ENCODE data around the gene ZNF618.

ZNF618 gene

DNA sequence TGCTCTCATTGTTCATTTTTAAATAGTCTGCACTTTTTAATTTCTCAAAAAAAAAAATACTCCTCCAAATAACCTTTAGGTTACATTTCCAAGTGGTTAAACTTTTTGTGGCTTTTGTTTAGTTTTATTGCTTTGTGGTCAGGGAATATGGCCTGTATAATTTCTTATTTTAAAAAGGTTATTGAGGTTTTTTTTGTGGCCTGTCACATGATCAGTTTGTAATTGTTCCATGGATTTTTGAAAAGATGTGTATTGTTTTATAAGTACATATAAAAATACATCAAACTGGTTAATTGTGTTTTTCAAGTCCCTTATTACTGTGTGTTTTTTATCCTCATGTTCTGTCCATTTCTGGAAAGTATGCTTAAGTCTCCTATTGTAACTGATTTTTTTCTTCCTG, 64.0 kb downstream of the ZNF618 start:
- no peak for FAIRE-seq

DNA sequence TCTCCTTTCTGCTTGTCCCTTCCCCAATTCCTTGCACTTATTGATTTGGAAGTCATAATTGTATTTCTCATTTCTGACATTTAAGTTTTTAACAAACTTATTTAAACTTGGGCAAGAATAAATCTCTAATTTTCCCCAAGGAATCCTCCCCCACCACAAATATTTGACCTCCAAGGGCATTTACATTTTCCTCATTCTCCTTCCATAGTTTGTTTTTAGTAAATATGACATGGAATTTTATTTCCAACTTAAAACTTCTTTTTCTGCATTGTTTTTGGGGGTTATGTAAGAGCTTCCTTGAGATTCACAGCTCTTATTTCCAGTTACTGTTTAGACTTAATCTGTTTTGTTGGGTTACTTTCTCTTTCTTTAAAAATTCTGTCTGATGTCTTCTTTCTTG, 64.9 kb downstream of the ZNF618 start:
- FAIRE-seq, result no peak

DNA sequence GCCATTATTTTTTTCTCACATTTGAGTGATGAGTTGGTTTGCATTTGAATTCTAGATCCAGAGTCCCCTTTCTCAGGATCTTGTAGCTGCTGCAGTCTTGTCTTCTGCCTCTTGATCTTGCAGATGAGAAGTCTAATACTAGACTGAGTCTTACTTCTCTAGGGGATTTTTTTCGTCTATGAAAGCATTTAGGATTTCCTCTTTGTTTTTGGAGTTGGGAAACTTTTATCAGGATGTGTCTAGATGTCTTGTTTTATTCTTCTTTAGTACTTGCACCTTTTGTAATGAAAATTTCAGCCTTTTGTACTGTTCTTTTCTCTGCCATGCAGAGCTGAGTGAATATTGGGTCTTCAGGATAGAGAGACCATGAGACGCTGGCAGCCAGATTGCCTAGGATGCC, 65.4 kb downstream of the ZNF618 start:
- no peak for FAIRE-seq

DNA sequence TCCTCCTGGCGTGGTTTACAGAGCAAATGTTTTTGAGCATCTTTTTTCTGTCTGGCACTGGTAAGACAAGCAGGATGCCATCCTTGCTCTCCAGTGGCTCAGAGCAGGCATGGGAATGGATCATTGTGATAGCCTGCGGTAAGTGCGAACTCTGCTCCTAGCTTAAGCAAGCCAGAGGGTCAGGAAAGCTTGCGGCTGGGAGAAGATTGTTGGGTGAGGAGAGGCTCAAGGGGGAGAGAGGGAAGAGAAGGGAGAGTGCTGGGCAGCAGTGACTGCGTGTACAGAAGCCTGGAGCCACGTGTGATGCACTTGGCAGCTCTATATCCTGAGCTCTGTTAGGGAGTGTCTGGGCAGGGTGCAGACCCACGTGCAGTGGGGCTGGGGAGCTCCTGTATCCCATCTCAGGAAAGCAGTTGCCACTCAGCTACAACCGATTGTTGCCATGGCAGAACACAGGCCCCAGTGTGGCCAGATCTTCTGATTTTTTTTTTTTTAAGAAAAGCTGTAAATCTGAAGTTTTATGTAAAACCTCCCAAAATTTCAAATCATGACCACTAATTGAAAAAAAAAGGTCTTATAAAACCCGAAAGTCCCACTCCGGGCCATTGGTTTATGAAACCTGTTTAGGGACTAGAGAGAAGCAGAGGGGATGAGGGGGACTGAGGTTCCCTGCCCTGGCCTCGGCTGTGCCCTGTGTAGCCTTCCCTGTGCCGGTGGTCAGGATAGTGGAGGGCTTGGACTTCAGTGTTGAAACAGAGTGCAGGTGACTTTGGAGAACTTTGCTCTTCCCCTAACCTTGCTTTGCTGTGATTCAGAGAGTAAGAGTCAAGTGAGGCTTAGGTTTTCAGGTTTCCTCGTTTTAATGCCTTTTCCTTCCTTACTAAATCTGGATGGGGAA, 67.3 kb downstream of the ZNF618 start:
- FAIRE-seq, result no peak

DNA sequence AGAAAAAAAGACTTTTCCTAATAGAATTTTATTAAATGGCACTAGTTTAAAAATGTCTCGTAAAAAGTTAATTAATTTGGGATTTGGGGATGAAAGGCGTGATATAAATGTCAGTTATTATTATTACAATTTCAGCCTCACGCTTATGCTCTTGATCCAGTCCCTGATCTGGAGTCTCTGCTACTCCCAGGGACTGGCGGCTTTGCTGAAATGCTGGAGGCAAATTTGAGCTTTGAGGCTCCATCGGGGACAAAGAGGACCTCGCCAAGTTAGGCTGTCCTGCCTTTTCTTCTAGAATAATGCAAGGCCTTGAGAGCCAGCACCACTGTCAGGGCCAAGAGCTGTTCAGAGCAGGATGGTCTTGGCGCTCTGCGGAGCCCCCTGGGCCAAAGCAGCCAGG, 69.7 kb downstream of the ZNF618 start:
- FAIRE-seq, result no peak

DNA sequence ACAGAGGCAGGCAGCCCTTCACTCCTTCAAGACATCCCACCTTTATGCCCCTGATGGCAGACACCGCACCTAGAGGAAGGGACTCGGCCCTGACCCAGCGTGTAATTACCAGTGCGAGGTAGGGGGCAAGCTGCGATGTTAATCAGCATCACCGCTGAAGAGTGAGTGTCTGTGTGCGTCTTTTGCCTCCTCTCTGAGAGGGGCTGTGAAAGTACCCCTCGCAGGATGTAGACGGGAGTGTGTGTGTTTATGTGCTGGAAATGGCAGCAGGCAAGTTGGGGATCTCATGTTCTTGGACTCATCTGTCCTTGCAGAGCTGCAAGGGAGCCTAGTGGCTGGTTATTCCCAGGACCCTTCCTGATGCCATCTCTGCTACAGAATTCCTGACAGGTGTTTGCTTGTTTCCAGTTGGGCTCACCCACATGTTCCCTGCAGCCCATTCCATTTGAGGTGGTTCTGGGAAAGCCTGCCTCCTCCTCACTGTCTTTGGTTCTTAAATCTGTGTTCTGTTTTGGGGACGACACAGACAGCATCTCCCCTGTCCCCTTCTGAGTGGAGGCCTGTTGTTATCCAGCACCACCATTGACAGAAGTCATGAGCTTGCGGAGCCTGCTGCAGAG, 70.5 kb downstream of the ZNF618 start:
- FAIRE-seq, result no peak

DNA sequence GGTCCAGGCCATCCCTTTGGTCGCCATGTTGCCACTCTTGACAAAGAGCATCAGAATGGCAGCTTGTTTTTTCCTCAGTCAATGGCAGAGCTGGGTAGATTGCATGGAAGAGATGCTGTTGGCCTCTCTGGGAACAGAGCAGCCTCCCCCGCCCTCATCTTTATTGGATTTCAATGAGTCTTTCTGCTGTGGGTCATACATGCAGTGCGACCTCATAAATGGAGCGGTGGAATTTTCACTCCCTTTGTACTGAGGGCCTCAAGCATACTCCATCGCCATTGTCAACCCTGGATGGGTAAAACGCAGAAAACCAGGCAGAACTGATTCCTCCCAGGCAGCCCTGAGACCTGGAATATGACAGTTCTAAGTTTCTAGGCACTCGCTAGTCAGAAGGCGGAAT, 71.8 kb downstream of the ZNF618 start:
- FAIRE-seq, result no peak

DNA sequence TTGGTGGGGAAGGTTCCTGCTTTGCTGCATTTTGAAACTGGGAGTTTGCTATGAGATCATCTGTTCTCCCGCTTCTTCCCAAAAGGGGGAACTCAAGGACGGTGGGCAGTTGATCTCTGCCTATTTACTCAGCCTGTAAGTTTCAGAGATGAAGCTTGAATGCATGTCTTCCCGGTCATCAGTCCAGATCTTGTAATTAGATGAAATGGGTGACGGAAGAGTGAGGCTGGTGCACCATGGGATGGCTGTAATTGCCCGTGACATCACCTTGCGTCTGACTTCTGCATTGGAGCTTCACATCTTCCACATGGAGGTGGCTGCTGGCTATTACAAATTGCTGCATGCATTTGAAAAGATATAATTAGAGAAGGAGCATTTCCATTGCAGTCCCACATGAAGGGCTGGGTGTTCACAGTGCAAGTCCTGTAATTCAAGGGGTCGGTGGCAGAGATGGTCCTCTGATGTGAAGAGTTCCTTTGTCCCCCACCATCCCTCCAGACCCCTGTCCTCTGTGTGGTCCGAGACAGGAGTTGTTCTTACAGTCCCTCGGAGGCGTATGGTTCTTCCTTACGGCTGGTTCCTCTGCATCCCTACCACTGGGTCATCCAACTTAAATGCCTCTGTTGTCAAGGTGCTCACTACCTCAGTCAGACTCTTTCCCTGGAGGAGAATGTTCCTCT, 72.9 kb downstream of the ZNF618 start:
- FAIRE-seq, result no peak

DNA sequence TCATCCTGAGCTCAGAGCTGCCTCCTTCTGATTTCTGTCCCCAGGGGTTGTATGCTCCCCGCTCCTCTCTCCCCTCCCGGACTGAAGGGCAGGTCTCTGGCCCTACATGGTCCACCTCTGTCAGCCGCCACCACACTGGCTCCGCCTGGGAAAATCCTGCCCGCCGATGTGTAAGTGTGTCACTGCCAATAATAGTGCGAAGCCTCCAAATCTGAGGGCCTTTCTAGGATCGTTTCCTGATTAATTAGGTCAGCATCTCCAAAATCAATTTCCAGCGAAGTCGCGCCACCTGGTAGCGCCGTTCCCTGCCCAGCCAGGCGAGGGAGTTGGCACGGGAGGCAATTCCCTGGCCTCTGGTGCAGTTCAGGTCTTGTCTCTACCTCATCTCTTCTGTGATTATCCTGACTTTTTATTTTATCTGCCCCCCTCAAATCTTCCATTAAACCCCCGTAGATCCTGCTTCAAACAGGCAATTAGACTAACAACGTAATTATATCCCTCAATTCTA, 73.5 kb downstream of the ZNF618 start:
- no peak for FAIRE-seq

DNA sequence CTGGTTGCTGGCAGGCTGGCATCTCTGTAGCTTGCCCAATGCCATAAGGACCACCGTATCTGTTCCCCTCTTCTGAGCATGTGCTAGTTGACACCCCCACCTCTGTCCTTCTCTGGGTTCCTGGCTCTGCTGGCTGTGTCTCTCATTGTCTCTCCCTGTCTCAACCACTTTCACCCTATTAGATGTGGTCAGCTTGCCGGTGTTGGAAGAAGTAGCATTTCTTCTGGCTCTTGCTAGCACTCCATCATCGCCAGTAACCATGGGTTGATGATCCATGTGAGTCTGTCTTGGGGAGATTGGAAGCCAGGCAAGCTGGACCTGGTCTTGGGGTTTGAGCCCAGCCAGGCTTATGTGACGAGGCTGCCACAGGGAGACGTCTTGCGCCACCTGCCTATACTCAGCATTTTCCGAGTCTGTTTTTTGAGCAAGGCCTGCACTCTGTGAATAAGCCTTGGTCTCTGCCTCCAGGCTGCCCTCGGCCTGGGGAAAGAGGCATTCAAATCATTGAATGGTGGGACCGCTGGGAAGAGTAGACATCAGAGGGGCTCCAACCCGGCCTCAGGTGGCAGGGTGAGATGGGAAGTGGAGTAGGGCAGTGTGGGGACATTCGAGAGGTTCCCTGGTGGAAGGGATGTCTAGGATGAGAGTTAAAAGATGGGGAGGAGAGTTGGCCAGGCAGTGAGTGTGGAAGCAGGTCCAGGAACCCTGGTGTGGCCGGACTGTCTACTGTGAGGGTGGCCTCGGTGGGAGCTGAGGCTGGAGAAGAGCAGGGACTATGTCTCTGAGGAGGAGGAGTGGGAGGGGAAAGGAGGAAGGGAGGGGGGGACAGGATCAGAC, 74.3 kb downstream of the ZNF618 start:
- no peak for FAIRE-seq

DNA sequence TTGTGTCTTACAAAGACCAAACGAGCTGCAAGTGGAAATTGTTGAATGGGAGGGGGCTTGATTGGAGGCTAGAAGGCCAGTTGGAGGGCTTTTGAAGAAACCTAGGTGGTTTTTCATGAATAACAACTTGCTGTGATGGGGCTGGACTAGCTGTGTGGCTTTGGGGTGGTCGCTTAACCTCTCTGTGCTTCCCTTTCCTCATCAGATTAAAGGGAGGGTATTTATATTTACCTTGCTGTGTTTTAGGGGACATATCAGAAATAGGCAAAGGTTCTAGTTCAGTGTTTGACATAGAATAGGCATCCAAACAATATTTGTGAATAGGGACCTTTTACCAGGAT, 74.9 kb downstream of the ZNF618 start:
- FAIRE-seq, result no peak

DNA sequence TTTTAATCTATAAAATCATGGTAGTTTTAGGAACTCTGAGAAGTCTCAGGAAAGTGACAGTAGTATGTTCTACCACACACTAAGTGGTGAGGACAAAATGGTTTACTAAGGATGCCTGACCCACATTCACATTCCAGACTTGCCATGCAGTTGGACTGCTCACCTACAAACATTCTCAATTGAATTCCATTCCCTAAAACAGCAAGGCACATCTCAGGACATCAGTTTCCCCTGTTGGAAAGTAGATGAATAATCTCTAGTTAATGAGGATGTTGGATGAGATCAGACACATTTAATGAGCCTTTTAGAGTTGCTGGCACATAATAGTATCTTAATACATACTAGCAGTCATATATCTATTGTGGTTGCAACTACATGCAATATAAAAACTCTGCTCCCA, 76.6 kb downstream of the ZNF618 start:
- no peak for FAIRE-seq

DNA sequence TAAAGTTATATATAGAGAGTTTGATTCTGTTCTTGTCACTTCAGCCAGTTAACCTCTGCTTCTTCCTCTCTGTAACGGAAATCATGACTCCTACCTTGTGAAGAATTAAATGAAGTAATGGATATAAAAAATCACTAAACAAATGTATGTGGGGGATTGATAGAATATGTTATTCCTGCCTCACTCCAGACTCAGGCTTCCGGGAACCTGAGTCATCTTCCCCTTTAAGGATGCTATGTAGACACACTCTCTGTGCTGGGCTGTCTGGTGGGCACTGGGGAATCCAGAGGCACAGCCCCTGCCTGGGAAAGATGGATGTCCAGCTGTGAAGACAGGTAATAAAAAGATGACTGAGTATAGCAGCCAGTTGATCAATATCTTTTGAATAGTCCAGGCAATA, 77.4 kb downstream of the ZNF618 start:
- no peak for FAIRE-seq

DNA sequence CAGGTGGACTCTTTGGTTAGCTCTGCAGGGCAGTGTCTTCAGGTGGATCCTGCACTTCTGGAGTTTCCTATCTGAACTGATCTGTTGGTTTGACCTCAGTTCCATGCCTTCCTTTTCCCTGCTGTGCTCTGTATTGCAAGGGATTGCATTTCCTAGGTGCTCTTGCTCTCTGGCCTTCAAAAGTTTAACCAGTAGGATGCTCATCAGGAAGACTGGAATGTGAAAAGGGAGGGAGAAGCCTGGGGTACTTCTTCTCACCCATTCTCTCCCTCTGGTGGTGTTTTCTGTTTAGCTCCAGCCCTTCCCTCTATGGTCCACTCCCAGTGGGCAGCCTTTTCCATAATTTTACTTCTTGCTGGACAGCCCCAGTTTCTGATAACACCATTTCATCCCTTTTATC, 78.5 kb downstream of the ZNF618 start:
- no peak for FAIRE-seq

DNA sequence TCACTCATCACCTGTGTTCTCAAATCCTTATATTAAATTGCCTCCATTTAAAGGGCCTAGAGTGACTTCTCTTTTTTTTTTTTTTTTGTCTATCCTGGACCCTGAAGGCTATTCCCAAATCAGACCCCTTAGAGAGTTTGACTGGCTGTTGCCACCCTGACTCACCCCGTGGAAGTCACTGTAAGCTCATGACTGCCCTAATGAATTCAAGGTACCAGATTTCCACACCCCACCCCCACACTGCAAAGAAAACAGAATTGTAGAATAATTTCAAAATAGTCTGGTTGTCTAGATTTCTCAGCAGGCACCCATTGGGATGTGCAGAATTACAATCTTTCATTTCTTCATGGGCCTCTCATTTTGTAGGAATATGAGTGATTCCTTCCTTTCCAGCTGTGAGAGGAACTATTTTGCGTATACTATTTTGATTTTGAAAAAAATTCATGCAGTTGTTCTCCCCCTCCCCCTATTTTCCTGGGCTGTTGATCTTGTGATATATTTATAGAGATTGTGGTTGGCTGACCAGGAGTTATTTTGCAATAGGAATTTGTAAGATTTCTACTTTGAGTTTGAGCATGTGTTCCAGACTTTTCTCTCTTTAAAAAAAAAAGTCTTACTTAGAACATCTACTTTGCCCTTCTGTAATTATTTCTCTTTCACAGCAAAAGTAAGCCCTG, 79.1 kb downstream of the ZNF618 start:
- no peak for FAIRE-seq

DNA sequence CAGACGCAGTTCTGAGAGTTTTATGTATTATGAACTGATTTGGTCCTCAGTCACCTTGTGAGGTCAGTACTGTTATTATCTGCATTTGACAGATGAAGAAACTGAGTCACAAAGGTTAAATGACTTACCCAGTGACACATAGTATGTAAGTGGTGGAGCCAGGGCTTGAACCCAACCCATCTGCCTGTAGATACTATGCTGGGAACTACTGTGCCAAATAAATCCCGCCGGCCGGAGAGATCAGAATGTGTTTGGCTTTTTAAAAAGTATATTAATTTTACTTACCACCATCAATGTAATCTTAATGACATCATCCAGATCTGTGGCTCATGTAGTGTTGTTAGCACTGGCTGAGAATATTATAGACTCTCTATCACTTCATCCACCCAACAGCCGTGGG, 80.8 kb downstream of the ZNF618 start:
- no peak for FAIRE-seq

DNA sequence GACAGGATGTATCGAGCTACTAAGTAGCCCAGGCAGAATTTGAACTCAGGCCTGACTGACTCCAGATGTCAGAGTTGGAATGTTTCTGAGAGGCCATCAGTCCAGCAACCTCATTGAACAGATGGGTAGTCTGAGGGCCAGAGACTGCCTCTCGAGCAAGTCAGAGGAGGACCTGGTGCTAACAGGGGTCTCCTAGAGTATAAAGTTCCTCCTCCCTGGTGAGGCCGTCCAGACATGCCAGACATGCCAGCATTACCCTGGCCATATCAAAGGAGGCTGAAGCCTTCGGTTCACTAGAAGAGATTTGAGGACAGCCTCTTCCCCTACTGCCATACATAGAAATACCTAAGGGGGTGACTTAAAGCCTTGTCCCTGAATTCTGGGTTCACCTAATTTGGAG, 81.2 kb downstream of the ZNF618 start:
- FAIRE-seq, result no peak

DNA sequence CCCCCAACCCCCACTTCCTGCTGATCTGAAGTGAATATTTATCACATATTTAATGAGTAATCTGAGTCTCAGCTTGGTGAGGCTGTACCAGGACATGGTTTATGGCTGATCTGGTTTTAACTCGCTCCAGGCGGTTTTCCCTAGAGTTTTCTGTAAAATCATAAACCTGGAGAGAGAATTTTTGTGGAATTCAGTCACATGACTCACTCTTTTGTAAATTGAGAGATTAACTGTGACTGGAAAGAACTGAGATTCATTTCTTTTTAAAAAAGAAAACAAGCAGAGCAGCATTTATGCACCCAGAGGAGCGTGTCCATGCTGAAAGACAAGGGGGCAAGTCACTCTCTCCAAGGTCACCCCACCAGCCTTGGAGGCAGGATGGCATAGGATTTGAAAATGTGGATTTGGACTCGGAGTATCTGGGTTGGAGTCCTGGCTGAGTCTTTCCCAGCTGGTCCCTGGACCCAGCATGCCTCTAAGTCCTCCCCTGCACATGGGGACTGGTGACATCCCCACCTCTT, 81.8 kb downstream of the ZNF618 start:
- FAIRE-seq, result no peak

DNA sequence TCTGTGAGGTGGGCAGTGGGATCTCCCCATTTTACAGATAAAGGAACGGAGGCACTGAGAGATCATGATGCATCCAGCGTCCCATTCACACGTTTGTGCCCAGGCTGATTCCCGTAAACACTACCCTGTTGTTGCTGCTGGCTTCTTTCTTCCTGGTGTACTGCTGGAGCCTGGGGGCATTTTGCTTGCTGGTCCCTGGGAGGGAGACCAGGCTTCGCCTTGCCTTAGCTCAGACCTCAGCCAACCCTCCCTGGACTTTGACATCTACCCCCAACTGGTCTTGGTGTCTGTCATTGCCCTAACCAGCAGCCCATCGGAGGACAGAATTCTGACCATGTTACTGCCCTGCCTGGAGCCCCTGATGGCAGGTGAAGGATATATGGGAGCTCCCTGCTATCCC, 82.4 kb downstream of the ZNF618 start:
- FAIRE-seq, result no peak

DNA sequence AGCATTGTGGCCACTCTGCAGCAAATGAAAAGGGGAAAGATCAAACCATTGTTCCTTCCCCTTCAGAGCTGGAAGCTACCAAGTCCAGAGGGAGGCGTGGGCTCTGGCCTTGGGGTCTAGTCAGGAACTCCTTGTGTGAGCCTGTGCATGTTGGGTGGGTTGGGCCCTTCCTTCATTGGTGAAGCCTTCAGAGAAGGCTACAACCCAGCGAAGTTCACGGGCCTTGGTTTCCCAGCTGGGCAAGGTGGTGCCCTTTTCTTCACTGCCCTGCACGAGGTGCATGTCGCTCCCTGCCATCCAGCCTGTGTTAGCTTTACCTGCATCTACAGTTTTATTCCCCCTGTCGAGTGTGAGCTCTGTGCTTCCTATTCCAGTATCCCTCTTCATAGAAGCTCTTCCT, 84.7 kb downstream of the ZNF618 start:
- no peak for FAIRE-seq

DNA sequence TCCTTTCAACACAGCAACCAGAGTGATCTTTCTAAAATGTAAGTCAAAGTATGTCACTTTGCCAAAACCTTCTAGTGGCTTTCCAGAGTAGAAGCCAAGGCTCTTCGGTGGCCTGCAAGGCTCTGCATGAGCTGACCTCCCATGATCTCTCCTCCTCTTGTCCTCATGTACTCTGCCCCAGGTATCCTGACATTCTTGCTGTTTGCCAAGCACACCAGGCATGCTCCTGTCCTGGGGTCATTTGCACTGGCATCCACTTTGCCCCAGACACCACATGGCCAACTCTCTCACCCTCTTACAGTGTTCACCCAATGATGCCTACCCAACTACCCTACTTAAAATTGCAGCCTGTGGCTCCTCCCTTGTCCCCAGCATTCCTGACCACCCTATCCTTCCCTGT, 86.3 kb downstream of the ZNF618 start:
- FAIRE-seq, result no peak

DNA sequence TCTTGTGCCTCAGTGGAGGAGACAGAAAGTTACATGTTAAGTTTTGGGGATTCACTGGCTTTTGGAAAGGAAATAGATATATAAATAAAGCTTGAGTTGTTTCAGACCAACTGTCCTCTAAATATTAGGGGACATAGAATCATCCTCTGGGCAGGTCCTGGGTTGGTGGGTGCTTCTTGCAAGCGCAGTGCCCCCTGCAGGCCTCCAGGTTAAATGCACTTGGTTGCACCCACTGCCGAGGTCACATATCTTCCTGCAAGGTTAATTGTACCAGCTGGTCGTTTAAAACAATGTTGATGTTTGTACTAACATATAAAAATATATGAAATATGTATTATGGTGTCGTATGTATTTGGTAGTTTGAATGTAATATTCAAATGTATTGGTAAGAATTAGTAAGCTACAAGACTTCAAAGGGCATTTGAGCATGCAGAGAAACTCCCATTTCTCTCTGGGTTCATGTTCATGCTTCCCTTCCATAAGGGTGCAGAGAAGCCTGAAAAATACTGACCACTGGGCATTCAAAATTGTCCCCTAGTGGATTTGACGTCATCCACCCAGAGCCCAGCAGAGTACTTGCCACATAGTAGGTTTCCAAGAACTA, 87.0 kb downstream of the ZNF618 start:
- no peak for FAIRE-seq

Measured in TTC549 (cell line).